ENCODE measurements around the gene GRIP2.

GRIP2 gene

GRCh38 chr3:14539742-14540491, at the start of gene GRIP2:
GRIP2 (minus strand) TSS chr3:14540342; CDS start chr3:14540308, 34 bp downstream.
- no peak for DNase-seq

GRCh38 chr3:14588425-14589112, 48.4 kb upstream of the GRIP2 start:
- no peak for DNase-seq

GRCh38 chr3:14587740-14588360, 47.7 kb upstream of the GRIP2 start:
- DNase-seq = no peak

- no peak for DNase-seq
Observed at GRCh38 chr3:14586611-14587010, 46.5 kb upstream of the GRIP2 start.

- DNase-seq = no peak
Observed at GRCh38 chr3:14583548-14584091, 43.5 kb upstream of the GRIP2 start.

- DNase-seq = no peak
Observed at GRCh38 chr3:14582045-14582410, 41.9 kb upstream of the GRIP2 start.

GRCh38 chr3:14581334-14582044, 41.3 kb upstream of the GRIP2 start:
- no peak for DNase-seq

- no peak for DNase-seq
Observed at GRCh38 chr3:14577897-14578296, 37.8 kb upstream of the GRIP2 start.

- no peak for DNase-seq
Observed at GRCh38 chr3:14576163-14576562, 36.0 kb upstream of the GRIP2 start.

- no peak for DNase-seq
Observed at GRCh38 chr3:14574183-14574582, 34.0 kb upstream of the GRIP2 start.

- no peak for DNase-seq
Observed at GRCh38 chr3:14573706-14574105, 33.6 kb upstream of the GRIP2 start.

GRCh38 chr3:14570864-14571263, 30.7 kb upstream of the GRIP2 start:
- no peak for DNase-seq

GRCh38 chr3:14570089-14570488, 29.9 kb upstream of the GRIP2 start:
- DNase-seq = no peak

GRCh38 chr3:14569474-14570000, 29.4 kb upstream of the GRIP2 start:
- DNase-seq = no peak

- no peak for DNase-seq
Observed at GRCh38 chr3:14568269-14568668, 28.1 kb upstream of the GRIP2 start.

- no peak for DNase-seq
Observed at GRCh38 chr3:14566812-14567211, 26.7 kb upstream of the GRIP2 start.

- DNase-seq = no peak
Observed at GRCh38 chr3:14565868-14566588, 25.9 kb upstream of the GRIP2 start.

GRCh38 chr3:14564741-14565140, 24.6 kb upstream of the GRIP2 start:
- DNase-seq = no peak

- no peak for DNase-seq
Observed at GRCh38 chr3:14563946-14564539, 23.9 kb upstream of the GRIP2 start.

- DNase-seq = no peak
Observed at GRCh38 chr3:14562121-14562890, 22.2 kb upstream of the GRIP2 start.
